WTC11 (cell line): ENCODE measurements around the gene BEST4. TPM values are rescaled to one million over a fixed set of nuclear protein-coding genes. Genes with fewer than 3 reads are reported as not detected.

ENCODE experiments used
- ATAC-seq: fragments of 200-7000 bp; cut with Tn5 transposase; 2 replicates; pipeline ENCODE4 v1.10.0; 2021; ENCODE audit warnings: mild to moderate bottlenecking, moderate library complexity
- CTCF ChIA-PET: fragments of 300-600 bp; sonication (Branson Sonifier 250); formaldehyde crosslinking; loops from one replicate; lab custom pipeline; 2021; ENCODE audit warnings: antibody characterized with exemption; lab: Charles Lee
- POLR2A ChIA-PET: fragments of 350-600 bp; sonication (Branson Sonifier 250); formaldehyde crosslinking; loops from one replicate; lab custom pipeline; 2021; ENCODE audit warnings: antibody characterized with exemption; lab: Charles Lee
- DNase-seq: peaks from one replicate; pipeline ENCODE4 v3.0.0; 2021; ENCODE audit warnings: low spot score
- H3K27ac Mint-ChIP-seq: 2 replicates; pipeline ENCODE4 v1.8.0; 2021; ENCODE audit warnings: mixed read lengths
- H3K27me3 Mint-ChIP-seq: 2 replicates; pipeline ENCODE4 v1.8.0; 2021; ENCODE audit warnings: low read depth, mild to moderate bottlenecking, moderate library complexity, mixed read lengths
- H3K36me3 Mint-ChIP-seq: 2 replicates; pipeline ENCODE4 v1.8.0; 2021; ENCODE audit warnings: mixed read lengths
- H3K4me1 Mint-ChIP-seq: 2 replicates; pipeline ENCODE4 v1.8.0; 2022; ENCODE audit warnings: mixed read lengths
- H3K4me3 Mint-ChIP-seq: 2 replicates; pipeline ENCODE4 v1.8.0; 2021; ENCODE audit warnings: mild to moderate bottlenecking, moderate library complexity, mixed read lengths
- H3K9me3 Mint-ChIP-seq: 2 replicates; pipeline ENCODE4 v1.8.0; 2021; ENCODE audit warnings: mixed read lengths
- CBFB ChIP-seq: sonication (generic); formaldehyde crosslinking; IDR thresholded peaks from 2 replicates; pipeline ENCODE4 v1.8.1; 2022; ENCODE audit warnings: mild to moderate bottlenecking, low read depth, missing genetic modification reagents
- ESRRA ChIP-seq: sonication (generic); formaldehyde crosslinking; IDR thresholded peaks from 2 replicates; pipeline ENCODE4 v1.8.1; 2022; ENCODE audit warnings: mild to moderate bottlenecking, missing genetic modification reagents, borderline replicate concordance
- FOXP1 ChIP-seq: sonication (generic); formaldehyde crosslinking; IDR thresholded peaks from 2 replicates; pipeline ENCODE4 v1.8.0; 2022; ENCODE audit warnings: missing genetic modification reagents, mild to moderate bottlenecking, moderate library complexity, borderline replicate concordance
- KAT7 ChIP-seq: sonication (generic); formaldehyde crosslinking; IDR thresholded peaks from 2 replicates; pipeline ENCODE4 v1.8.1; 2023; ENCODE audit warnings: missing genetic modification reagents, mild to moderate bottlenecking, borderline replicate concordance
- MXD4 ChIP-seq: fragments of 250-450 bp; sonication (Bioruptor Pico); IDR thresholded peaks from 2 replicates; pipeline ENCODE4 v1.8.0; 2021; ENCODE audit warnings: mild to moderate bottlenecking, moderate library complexity, borderline replicate concordance
- RELA ChIP-seq: sonication (generic); formaldehyde crosslinking; IDR thresholded peaks from 2 replicates; pipeline ENCODE4 v1.8.1; 2022; ENCODE audit warnings: missing genetic modification reagents, mild to moderate bottlenecking, borderline replicate concordance
- RORB ChIP-seq: fragments of 250-450 bp; sonication (Bioruptor Pico); IDR thresholded peaks from 2 replicates; pipeline ENCODE4 v1.9.0; 2021; ENCODE audit warnings: mild to moderate bottlenecking
- SMAD4 ChIP-seq: sonication (generic); formaldehyde crosslinking; IDR thresholded peaks from 2 replicates; pipeline ENCODE4 v1.8.0; 2022; ENCODE audit warnings: mild to moderate bottlenecking, missing genetic modification reagents
- SOX15 ChIP-seq: fragments of 250-450 bp; sonication (Bioruptor Pico); IDR thresholded peaks from 2 replicates; pipeline ENCODE4 v1.9.0; 2021; ENCODE audit warnings: mild to moderate bottlenecking
- TEAD4 ChIP-seq: sonication (generic); formaldehyde crosslinking; IDR thresholded peaks from 2 replicates; pipeline ENCODE4 v1.8.0; 2022; ENCODE audit warnings: mild to moderate bottlenecking, missing genetic modification reagents
- ZNF219 ChIP-seq: sonication (generic); formaldehyde crosslinking; IDR thresholded peaks from 2 replicates; pipeline ENCODE4 v1.8.0; 2023; ENCODE audit warnings: missing genetic modification reagents, mild to moderate bottlenecking, borderline replicate concordance
- ZNF423 ChIP-seq: fragments of 250-450 bp; sonication (Bioruptor Pico); IDR thresholded peaks from 2 replicates; pipeline ENCODE4 v2.1.2; 2022; ENCODE audit warnings: mild to moderate bottlenecking, moderate library complexity
- total RNA-seq: library from RNA; stranded (reverse); gene quantifications from 3 replicates; pipeline ENCODE4 v1.2.3, GENCODE V29; 2021
- TF ChIP-seq, protein P1 (sequence below): fragments of 250-450 bp; sonication (Bioruptor Pico); IDR thresholded peaks from 2 replicates; pipeline ENCODE4 v1.9.0; 2021; ENCODE audit warnings: mild to moderate bottlenecking, borderline replicate concordance
- TF ChIP-seq, protein P2 (sequence below): fragments of 200-600 bp; IDR thresholded peaks from 2 replicates; pipeline ENCODE4 v1.8.0; 2022; ENCODE audit warnings: antibody characterized with exemption
- TF ChIP-seq, protein P3 (sequence below): sonication (generic); formaldehyde crosslinking; IDR thresholded peaks from 2 replicates; pipeline ENCODE4 v1.8.1; 2023; ENCODE audit warnings: mild to moderate bottlenecking, moderate library complexity, missing genetic modification reagents
- TF ChIP-seq, protein P4 (sequence below): sonication (generic); formaldehyde crosslinking; IDR thresholded peaks from 2 replicates; pipeline ENCODE4 v1.8.0; 2022; ENCODE audit warnings: mild to moderate bottlenecking, missing genetic modification reagents

BEST4 gene
- total RNA-seq, 1 experiment from 2014 or later, result 1.6 TPM

DNA sequence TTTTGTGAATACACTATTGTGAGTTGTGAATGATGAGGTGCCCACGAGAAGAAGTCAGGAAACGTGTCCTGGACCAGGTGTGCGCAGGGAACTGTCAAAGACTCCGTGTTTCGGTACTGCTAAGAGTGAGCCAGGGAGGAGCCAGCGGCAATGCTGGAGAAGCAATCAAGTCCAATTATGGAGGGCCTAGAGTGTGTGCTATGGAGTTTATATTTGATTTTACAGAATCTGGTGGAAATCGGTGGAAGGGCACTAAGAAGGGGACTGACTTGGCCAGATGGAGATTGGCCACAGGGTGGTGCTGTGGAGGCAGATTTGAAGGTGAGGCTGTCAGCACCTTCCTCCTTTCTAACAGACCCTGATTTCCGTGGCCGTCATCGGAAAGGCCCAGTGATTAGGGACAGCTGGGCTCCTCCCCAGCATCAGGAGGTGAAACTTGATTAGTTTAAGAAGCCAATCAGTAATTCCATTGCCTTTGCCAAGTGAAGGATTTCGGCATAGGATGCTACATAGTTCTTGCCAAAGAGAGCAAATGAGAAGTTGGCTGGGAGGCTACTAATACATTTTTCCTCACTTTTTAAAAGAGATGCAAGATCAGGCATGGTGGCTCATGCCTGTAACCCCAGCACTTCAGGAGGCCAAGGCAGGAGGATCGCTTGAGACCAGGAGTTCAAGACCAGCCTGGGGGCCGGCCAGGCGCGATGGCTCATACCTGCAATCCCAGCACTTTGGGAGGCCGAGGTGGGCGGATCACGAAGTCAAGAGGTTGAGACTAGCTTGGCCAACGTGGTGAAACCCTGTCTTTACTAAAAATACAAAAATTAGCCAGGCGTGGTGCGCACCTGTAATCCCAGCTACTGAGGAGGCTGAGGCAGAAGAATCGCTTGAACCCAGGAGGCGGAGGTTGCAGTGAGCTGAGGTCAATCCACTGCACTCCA, 48.0 kb upstream of the BEST4 start:
- no peaks in the 10 kb centered on the region for H3K9me3 Mint-ChIP-seq
- H3K4me1 Mint-ChIP-seq, result peaks cover 16% of the 10 kb centered on the region
- peak overlapping the region; percentile 28; the same call in 1 of the 2 replicates for H3K27ac Mint-ChIP-seq
- peak; percentile 90 for ATAC-seq
- H3K4me3 Mint-ChIP-seq, result no peak overlapping the region
- H3K27me3 Mint-ChIP-seq, result no peaks in the 10 kb centered on the region; the same call in 1 of the 2 replicates
- TF ChIP-seq, protein P1, sequence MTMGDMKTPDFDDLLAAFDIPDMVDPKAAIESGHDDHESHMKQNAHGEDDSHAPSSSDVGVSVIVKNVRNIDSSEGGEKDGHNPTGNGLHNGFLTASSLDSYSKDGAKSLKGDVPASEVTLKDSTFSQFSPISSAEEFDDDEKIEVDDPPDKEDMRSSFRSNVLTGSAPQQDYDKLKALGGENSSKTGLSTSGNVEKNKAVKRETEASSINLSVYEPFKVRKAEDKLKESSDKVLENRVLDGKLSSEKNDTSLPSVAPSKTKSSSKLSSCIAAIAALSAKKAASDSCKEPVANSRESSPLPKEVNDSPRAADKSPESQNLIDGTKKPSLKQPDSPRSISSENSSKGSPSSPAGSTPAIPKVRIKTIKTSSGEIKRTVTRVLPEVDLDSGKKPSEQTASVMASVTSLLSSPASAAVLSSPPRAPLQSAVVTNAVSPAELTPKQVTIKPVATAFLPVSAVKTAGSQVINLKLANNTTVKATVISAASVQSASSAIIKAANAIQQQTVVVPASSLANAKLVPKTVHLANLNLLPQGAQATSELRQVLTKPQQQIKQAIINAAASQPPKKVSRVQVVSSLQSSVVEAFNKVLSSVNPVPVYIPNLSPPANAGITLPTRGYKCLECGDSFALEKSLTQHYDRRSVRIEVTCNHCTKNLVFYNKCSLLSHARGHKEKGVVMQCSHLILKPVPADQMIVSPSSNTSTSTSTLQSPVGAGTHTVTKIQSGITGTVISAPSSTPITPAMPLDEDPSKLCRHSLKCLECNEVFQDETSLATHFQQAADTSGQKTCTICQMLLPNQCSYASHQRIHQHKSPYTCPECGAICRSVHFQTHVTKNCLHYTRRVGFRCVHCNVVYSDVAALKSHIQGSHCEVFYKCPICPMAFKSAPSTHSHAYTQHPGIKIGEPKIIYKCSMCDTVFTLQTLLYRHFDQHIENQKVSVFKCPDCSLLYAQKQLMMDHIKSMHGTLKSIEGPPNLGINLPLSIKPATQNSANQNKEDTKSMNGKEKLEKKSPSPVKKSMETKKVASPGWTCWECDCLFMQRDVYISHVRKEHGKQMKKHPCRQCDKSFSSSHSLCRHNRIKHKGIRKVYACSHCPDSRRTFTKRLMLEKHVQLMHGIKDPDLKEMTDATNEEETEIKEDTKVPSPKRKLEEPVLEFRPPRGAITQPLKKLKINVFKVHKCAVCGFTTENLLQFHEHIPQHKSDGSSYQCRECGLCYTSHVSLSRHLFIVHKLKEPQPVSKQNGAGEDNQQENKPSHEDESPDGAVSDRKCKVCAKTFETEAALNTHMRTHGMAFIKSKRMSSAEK (CRISPR knock-in tag), result no peak
- TF ChIP-seq, protein P2, sequence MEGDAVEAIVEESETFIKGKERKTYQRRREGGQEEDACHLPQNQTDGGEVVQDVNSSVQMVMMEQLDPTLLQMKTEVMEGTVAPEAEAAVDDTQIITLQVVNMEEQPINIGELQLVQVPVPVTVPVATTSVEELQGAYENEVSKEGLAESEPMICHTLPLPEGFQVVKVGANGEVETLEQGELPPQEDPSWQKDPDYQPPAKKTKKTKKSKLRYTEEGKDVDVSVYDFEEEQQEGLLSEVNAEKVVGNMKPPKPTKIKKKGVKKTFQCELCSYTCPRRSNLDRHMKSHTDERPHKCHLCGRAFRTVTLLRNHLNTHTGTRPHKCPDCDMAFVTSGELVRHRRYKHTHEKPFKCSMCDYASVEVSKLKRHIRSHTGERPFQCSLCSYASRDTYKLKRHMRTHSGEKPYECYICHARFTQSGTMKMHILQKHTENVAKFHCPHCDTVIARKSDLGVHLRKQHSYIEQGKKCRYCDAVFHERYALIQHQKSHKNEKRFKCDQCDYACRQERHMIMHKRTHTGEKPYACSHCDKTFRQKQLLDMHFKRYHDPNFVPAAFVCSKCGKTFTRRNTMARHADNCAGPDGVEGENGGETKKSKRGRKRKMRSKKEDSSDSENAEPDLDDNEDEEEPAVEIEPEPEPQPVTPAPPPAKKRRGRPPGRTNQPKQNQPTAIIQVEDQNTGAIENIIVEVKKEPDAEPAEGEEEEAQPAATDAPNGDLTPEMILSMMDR, result peak; percentile 80
- TF ChIP-seq, all 79 proteins: peak for 1
- ChIA-PET POLR2A (interaction anchor here (0.6 kb wide), 1 partner anchor 36 kb away, joined by 3 read pairs; the partner anchor contains the start of gene PLK3), CTCF (interaction anchor here (0.6 to 2.8 kb wide), 24 partner anchors 9 to 468 kb away, joined by 3 to 18 read pairs (median 4); partner anchors contain the start of genes BTBD19, EIF2B3, HECTD3 and UROD)
- no peaks in the 10 kb centered on the region for H3K36me3 Mint-ChIP-seq
- DNase-seq, result peak; percentile 95

DNA sequence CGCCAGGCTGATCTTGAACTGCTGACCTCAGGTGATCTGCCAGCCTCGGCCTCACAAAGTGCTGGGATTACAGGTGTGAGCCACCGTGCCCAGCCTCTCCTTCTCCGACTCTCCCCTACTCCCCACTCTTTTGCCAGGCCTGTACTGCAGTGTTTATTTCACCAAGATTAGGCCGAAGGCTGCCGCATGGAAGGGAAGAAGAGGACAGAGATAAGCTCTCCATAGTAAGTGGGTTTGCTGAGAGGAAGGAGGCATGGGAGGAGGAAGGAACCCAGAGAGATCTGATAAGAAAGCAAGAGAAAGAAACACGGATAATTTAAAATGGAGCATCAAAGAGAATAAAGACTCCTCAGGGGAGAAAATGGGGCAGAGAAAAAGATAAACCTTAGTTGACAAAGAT, 46.4 kb upstream of the BEST4 start:
- no peak for ATAC-seq
- no peaks in the 10 kb centered on the region for H3K9me3 Mint-ChIP-seq
- peaks cover 13% of the 10 kb centered on the region for H3K4me1 Mint-ChIP-seq
- no peak for DNase-seq
- H3K27me3 Mint-ChIP-seq, result no peaks in the 10 kb centered on the region
- H3K36me3 Mint-ChIP-seq, result no peaks in the 10 kb centered on the region
- no peak overlapping the region for H3K4me3 Mint-ChIP-seq
- H3K27ac Mint-ChIP-seq, result no peak overlapping the region
- CTCF ChIA-PET, result interaction anchor here (1.0 to 2.8 kb wide), 5 partner anchors 7 to 176 kb away, joined by 3 to 15 read pairs (median 4); partner anchors contain the start of genes BEST4, HECTD3 and PLK3
- POLR2A ChIA-PET, result no interaction called here
- TF ChIP-seq KAT7 (CRISPR knock-in tag) (no peak), TEAD4 (CRISPR knock-in tag) (no peak), ZNF423 (CRISPR knock-in tag) (no peak), RORB (CRISPR knock-in tag) (no peak), RELA (CRISPR knock-in tag) (no peak), SMAD4 (no peak), CBFB (no peak), ESRRA (no peak), ZNF219 (CRISPR knock-in tag) (no peak), MXD4 (CRISPR knock-in tag) (no peak), FOXP1 (CRISPR knock-in tag) (no peak), SOX15 (CRISPR knock-in tag) (no peak)
- TF ChIP-seq, protein P1 (CRISPR knock-in tag), result no peak
- TF ChIP-seq, protein P3, sequence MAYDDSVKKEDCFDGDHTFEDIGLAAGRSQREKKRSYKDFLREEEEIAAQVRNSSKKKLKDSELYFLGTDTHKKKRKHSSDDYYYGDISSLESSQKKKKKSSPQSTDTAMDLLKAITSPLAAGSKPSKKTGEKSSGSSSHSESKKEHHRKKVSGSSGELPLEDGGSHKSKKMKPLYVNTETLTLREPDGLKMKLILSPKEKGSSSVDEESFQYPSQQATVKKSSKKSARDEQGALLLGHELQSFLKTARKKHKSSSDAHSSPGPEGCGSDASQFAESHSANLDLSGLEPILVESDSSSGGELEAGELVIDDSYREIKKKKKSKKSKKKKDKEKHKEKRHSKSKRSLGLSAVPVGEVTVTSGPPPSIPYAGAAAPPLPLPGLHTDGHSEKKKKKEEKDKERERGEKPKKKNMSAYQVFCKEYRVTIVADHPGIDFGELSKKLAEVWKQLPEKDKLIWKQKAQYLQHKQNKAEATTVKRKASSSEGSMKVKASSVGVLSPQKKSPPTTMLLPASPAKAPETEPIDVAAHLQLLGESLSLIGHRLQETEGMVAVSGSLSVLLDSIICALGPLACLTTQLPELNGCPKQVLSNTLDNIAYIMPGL (CRISPR knock-in tag), result no peak
- TF ChIP-seq, protein P4, sequence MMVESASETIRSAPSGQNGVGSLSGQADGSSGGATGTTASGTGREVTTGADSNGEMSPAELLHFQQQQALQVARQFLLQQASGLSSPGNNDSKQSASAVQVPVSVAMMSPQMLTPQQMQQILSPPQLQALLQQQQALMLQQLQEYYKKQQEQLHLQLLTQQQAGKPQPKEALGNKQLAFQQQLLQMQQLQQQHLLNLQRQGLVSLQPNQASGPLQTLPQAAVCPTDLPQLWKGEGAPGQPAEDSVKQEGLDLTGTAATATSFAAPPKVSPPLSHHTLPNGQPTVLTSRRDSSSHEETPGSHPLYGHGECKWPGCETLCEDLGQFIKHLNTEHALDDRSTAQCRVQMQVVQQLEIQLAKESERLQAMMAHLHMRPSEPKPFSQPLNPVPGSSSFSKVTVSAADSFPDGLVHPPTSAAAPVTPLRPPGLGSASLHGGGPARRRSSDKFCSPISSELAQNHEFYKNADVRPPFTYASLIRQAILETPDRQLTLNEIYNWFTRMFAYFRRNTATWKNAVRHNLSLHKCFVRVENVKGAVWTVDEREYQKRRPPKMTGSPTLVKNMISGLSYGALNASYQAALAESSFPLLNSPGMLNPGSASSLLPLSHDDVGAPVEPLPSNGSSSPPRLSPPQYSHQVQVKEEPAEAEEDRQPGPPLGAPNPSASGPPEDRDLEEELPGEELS (CRISPR knock-in tag), result no peak
